Peyer's patch (tissue), 4 donors: ENCODE measurements around the gene CBLN2. TPM values are rescaled to one million over a fixed set of nuclear protein-coding genes. Genes with fewer than 3 reads are reported as not detected.
A peak's percentile ranks its signal among the peaks of the same experiment; 100 is the strongest.

Source experiments
- DNase-seq, 3 donors: peaks; one replicate each; pipeline ENCODE4 v3.0.0-alpha.2; 2017 to 2019
- H3K27ac ChIP-seq, 4 donors: fragments of 200-600 bp; sonication (generic); one replicate each; pipeline ENCODE4 v1.5.1; 2016 to 2019
- H3K27me3 ChIP-seq, 2 donors: fragments of 200-600 bp; sonication (generic); one replicate each; pipeline ENCODE4 v1.5.1; 2019
- H3K36me3 ChIP-seq, 3 donors: fragments of 200-600 bp; sonication (generic); one replicate each; pipeline ENCODE4 v1.5.1; 2016 to 2019
- H3K4me1 ChIP-seq, 4 donors: fragments of 200-600 bp; sonication (generic); one replicate each; pipeline ENCODE4 v1.5.1; 2016 to 2019
- H3K4me3 ChIP-seq, 4 donors: fragments of 200-600 bp; sonication (generic); 1 replicate in 3 of 4; 2 replicates in 1 of 4; pipeline ENCODE4 v1.5.1; 2016 to 2019; ENCODE audit warnings: mild to moderate bottlenecking in 1 of 4
- H3K9me3 ChIP-seq, 4 donors: fragments of 200-600 bp; sonication (generic); one replicate each; pipeline ENCODE4 v1.5.1; 2016 to 2019; ENCODE audit warnings: mild to moderate bottlenecking in 1 of 4
- CTCF ChIP-seq, 6 experiments: fragments of 450-650 bp in 4 of 6; fragments of 200-600 bp in 2 of 6; sonication (generic) in 1 of 6; IDR thresholded peaks; one replicate each; pipeline ENCODE4 v1.5.1; 2017 to 2019; ENCODE audit warnings: antibody characterized with exemption in 6 of 6, mild to moderate bottlenecking in 3 of 6, moderate library complexity in 1 of 6
- POLR2A ChIP-seq, 2 donors: fragments of 450-650 bp; IDR thresholded peaks; one replicate each; pipeline ENCODE4 v1.5.1; 2017; ENCODE audit warnings: antibody characterized with exemption in 2 of 2, mild to moderate bottlenecking in 2 of 2, moderate library complexity in 2 of 2
- total RNA-seq, 4 donors: library from RNA; depleted of rRNA; stranded (reverse); fragments of >200 nt; gene quantifications; one replicate each; pipeline ENCODE4 v1.1.0, GENCODE V29; 2016

Gene CBLN2
- total RNA-seq, 4 donors from 2014 or later, result 1.9 to 5.0 (median 2.5) TPM; not detected in 1

DNA sequence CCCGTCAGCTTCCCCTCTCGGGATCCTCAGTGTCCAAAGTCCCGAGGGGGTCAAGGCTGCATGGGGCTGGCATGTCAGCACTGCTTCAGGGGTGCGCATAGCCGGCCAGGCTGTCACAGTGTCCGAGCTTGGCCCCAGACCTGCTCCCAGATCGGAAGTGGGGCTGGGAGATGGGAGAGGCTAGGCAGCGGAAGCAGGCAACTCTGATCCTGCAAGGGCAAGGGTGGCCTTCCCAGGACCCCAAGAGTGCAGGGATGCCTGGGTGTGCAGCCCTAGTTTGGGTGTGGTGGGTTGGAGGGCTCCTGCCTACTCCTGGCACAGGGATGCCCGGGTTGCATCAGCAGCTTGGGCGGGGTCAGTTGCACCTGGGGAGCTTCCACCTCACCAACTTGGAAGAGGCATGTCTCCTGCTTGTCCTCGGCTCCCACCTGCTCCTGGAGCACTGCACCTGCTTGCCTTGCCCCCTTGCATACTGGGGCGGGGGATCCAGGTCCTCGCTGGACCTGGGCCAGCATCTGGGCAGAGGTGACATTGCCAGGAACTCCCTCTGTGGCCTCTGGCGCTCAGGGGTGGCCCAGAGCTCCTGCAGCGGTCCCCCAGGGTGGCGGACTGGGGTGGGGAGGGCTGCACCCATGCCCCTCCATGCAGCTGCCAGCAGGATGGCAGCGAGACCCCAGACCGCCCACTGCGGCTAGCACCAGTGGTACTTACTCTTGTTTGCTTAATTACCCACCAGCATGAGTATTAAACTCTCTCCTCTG lies 41.3 kb downstream of the CBLN2 start:
- Histone ChIP-seq H3K4me1 (no peaks in the 10 kb centered on the region), H3K27me3 (no peaks in the 10 kb centered on the region), H3K9me3 (no peaks in the 10 kb centered on the region), H3K36me3 (no peaks in the 10 kb centered on the region), H3K27ac (no peak overlapping the region), H3K4me3 (no peak overlapping the region)
- TF ChIP-seq POLR2A (IDR thresholded peaks at IDR 0.05) (no peak), CTCF (IDR thresholded peaks at IDR 0.05) (no peak)
- DNase-seq, result peak in 1 of 3 donors; percentile 37

DNA sequence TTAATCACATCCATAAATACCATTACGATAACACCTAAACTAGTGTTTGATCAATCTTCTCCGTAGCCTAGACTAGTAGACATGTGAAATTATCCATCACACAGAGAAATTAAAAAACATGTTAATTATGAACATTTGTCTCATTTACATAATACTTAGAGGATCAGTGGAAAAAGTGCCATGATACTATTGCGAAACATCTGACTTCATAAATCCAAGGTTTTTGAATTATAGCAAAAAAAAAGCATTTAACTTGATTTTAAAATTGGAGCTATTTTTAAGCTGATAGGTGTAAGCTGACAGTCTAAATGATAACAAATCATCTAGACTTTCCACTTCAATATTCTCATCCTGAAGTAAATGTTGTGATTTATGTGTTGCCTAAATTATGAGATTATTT lies 51.6 kb downstream of the CBLN2 start:
- Histone ChIP-seq H3K27me3 (no peaks in the 10 kb centered on the region), H3K4me3 (no peak overlapping the region), H3K9me3 (no peaks in the 10 kb centered on the region), H3K27ac (no peak overlapping the region), H3K36me3 (no peaks in the 10 kb centered on the region), H3K4me1 (no peaks in the 10 kb centered on the region)
- TF ChIP-seq POLR2A (IDR thresholded peaks at IDR 0.05) (no peak), CTCF (IDR thresholded peaks at IDR 0.05) (no peak)
- no peak for DNase-seq
